Adrenal gland (tissue), 12 donors: ENCODE data around the gene ABLIM2. TPM values are rescaled to one million over a fixed set of nuclear protein-coding genes. Genes with fewer than 3 reads are reported as not detected.

ENCODE experiments used
- DNase-seq, 7 donors: peaks; one replicate each; pipeline ENCODE4 v3.0.0-alpha.2; 2019 to 2020
- H3K27ac ChIP-seq, 5 donors: fragments of 200-600 bp; sonication (generic) in 4 of 5; 1 replicate in 3 of 5; 2 replicates in 2 of 5; pipeline versions ENCODE4 v1.5.1 to v1.8.0; 2016 to 2020; ENCODE audit warnings: mild to moderate bottlenecking in 1 of 5
- H3K27me3 ChIP-seq: fragments of 200-600 bp; 2 replicates; pipeline ENCODE4 v1.8.0; 2021
- H3K36me3 ChIP-seq, 2 donors: fragments of 200-600 bp; replicated peaks in 1 of 2; 1 replicate in 1 of 2; 2 replicates in 1 of 2; pipeline versions ENCODE4 v1.5.1 to v1.8.0; 2018 to 2022
- H3K4me1 ChIP-seq, 2 donors: fragments of 200-600 bp; replicated peaks in 1 of 2; 1 replicate in 1 of 2; 2 replicates in 1 of 2; pipeline versions ENCODE4 v1.5.1 to v1.8.0; 2018 to 2021
- H3K4me3 ChIP-seq, 4 donors: fragments of 200-600 bp; sonication (generic) in 3 of 4; one replicate each; pipeline ENCODE4 v1.5.1; 2016 to 2018
- H3K9me3 ChIP-seq, 3 donors: fragments of 200-600 bp; sonication (generic) in 1 of 3; replicated peaks in 1 of 3; 1 replicate in 2 of 3; 2 replicates in 1 of 3; pipeline versions ENCODE4 v1.5.1 to v1.8.0; 2016 to 2021
- POLR2A ChIP-seq, 2 donors: fragments of 450-650 bp; IDR thresholded peaks; one replicate each; pipeline ENCODE4 v1.6.1; 2017; ENCODE audit warnings: antibody characterized with exemption in 2 of 2, mild to moderate bottlenecking in 2 of 2, moderate library complexity in 1 of 2
- WGBS, 4 donors: extraction: QIAGEN DNeasy Blood & Tissue Kit in 2 of 4; methylation state at CpG; one replicate each; pipeline versions ENCODE4 v1.1.5 to v1.1.7; 2013 to 2017; 5-methylcytosine and 5-hydroxymethylcytosine counted together
- intact Hi-C, 2 donors: fragments of 100-400 bp; cut with DNase I; formaldehyde crosslinking; loops; one replicate each; pipeline versions ENCODE4 v1.14.1 to v1.15.0; 2022 to 2023
- polyA plus RNA-seq, 3 donors: library from polyadenylated mRNA; stranded (reverse); fragments of 200-250 nt in 2 of 3; fragments of 350-450 nt in 1 of 3; fragmentation: Illumina TruSeq in 1 of 3; extraction: RNeasy Lipid Tissue Mini Kit (QIAGEN cat#74804) in 1 of 3; gene quantifications; one replicate each; pipeline ENCODE4 v1.2.3, GENCODE V29; 2013 to 2014
- total RNA-seq, 9 donors: library from RNA; depleted of rRNA in 4 of 9; stranded (reverse); fragments of >200 nt in 4 of 9; fragments of 120-200 nt in 1 of 9; fragmentation: NEBNext Ultra II Directional in 1 of 9; extraction: Animal tissue kit (Norgen Biotek cat#: 25700) in 1 of 9; gene quantifications; one replicate each; pipeline versions ENCODE4 v1.1.0 to v1.2.4, GENCODE V29; 2013 to 2023
- TF ChIP-seq, protein P1 (sequence below), 6 experiments: fragments of 450-650 bp in 4 of 6; fragments of 200-600 bp in 2 of 6; sonication (generic) in 1 of 6; IDR thresholded peaks; 1 replicate in 5 of 6; 2 replicates in 1 of 6; pipeline versions ENCODE4 v1.5.1 to v1.8.0; 2016 to 2021; ENCODE audit warnings: antibody characterized with exemption in 6 of 6, mild to moderate bottlenecking in 2 of 6, moderate library complexity in 1 of 6
- donor health status: healthy with polysubstance abuse.
- donor health status: Bipolar disorder and iron deficiency.
- donor health status: DM: yes; HTN: yes; CAD: no.
- donor health status: DM: no; HTN: no; CAD: no.
- donor health status: DM: no; HTN: no; CAD: no.
- donor health status: DM: yes; HTN: yes; CAD: no.

ABLIM2 gene
- total and polyA plus RNA-seq, 12 donors: 5.8 to 31.2 (median 14.6) TPM

DNA sequence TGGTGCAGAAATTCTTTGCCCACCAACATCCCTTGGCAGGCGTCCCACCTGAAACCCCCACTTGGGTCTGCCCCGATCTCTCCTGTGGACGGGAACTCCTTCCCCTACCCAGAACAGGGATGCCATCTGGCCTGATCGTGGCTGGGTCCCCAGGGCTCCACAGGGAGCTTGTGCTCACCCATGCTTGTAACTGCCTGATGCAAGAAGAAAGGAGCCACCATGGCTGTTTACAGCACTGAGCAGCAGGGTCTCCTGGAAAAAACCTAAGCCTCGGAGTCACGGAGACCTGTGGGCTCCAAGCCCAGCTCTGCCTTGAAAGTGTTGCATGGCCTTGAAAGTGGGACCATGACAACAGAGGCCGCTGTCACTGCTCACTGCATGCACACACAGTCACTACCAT is 117.4 kb downstream of the ABLIM2 start:
- Histone ChIP-seq H3K9me3 (no peaks in the 10 kb centered on the region), H3K36me3 (no peaks in the 10 kb centered on the region), H3K27me3 (no peaks in the 10 kb centered on the region), H3K27ac (no peak overlapping the region), H3K4me1 (peaks cover 0 to 5% of the 10 kb centered on the region in 2 donors), H3K4me3 (no peak overlapping the region)
- intact Hi-C loops: no loop called here
- peak in 6 of 7 donors; percentile 63 to 75 (median 70) for DNase-seq
- TF ChIP-seq, protein P1, sequence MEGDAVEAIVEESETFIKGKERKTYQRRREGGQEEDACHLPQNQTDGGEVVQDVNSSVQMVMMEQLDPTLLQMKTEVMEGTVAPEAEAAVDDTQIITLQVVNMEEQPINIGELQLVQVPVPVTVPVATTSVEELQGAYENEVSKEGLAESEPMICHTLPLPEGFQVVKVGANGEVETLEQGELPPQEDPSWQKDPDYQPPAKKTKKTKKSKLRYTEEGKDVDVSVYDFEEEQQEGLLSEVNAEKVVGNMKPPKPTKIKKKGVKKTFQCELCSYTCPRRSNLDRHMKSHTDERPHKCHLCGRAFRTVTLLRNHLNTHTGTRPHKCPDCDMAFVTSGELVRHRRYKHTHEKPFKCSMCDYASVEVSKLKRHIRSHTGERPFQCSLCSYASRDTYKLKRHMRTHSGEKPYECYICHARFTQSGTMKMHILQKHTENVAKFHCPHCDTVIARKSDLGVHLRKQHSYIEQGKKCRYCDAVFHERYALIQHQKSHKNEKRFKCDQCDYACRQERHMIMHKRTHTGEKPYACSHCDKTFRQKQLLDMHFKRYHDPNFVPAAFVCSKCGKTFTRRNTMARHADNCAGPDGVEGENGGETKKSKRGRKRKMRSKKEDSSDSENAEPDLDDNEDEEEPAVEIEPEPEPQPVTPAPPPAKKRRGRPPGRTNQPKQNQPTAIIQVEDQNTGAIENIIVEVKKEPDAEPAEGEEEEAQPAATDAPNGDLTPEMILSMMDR (IDR thresholded peaks at IDR 0.05): no peak
- TF ChIP-seq POLR2A (IDR thresholded peaks at IDR 0.05): no peak
- 57 to 80% (median 67%) methylated on average over 5 to 7 of the region's 7 CpGs for WGBS, 4 donors

- 68 to 79% (median 71%) methylated on average over 6 to 7 of the region's 7 CpGs for WGBS, 4 donors
- Histone ChIP-seq H3K27ac (no peak overlapping the region), H3K9me3 (no peaks in the 10 kb centered on the region), H3K36me3 (no peaks in the 10 kb centered on the region), H3K4me3 (no peak overlapping the region), H3K4me1 (peaks cover 0 to 5% of the 10 kb centered on the region in 2 donors), H3K27me3 (no peaks in the 10 kb centered on the region)
- TF ChIP-seq, protein P1 (IDR thresholded peaks at IDR 0.05): no peak
- no peak for TF ChIP-seq POLR2A (IDR thresholded peaks at IDR 0.05)
- intact Hi-C loops: no loop called here
- DNase-seq: peak in 1 of 7 donors; percentile 35
Measured at GRCh38 chr4:8040607-8041006, 118.0 kb downstream of the ABLIM2 start.

DNA sequence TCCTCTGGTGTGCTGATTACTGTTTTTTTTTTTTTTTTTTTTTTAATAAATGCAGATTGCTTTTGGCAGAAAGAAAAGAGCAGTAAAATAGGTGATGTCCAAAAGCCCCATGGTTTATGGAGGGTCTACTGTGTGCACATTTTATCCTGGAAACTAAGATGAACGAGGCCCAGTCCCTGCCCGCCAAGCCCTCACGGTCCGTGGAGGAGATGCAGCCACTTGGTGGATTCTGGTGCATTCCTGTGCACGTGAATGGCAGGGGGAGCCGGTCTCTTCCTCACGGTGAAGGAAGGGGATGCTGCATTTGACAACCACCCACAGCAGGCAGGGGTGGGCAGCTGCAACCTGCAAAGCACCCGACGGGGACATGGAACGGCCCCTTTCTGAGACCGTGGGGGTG is 118.8 kb downstream of the ABLIM2 start:
- TF ChIP-seq, protein P1 (IDR thresholded peaks at IDR 0.05): no peak
- no peak for TF ChIP-seq POLR2A (IDR thresholded peaks at IDR 0.05)
- Histone ChIP-seq H3K36me3 (no peaks in the 10 kb centered on the region), H3K27ac (no peak overlapping the region), H3K4me3 (no peak overlapping the region), H3K4me1 (peaks cover 0 to 5% of the 10 kb centered on the region in 2 donors), H3K27me3 (no peaks in the 10 kb centered on the region), H3K9me3 (no peaks in the 10 kb centered on the region)
- DNase-seq: no peak
- intact Hi-C loops: no loop called here
- WGBS, 4 donors: 82 to 88% (median 87%) methylated on average over 11 of the region's 11 CpGs

DNA sequence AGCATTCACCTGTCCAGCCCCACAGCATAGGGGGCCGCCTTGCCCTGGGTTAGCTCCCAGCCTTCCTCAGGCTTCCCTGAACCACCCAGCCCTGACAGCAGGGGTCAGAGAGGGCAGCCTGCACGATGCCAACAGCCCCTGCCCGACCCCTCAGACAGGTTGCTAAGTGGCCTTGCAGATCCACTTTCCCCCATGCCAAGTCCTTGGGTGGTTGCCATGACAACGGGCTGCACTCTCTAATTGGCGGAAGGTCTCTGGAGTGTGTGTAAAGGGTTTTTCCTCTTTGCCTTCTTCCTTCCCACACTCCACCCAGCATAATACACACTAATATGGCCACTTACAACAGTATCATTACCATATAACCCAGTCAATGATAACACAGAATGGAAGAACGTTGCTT is 119.3 kb downstream of the ABLIM2 start:
- Histone ChIP-seq H3K4me3 (no peak overlapping the region), H3K4me1 (peaks cover 0 to 5% of the 10 kb centered on the region in 2 donors), H3K36me3 (no peaks in the 10 kb centered on the region), H3K9me3 (no peaks in the 10 kb centered on the region), H3K27ac (no peak overlapping the region), H3K27me3 (no peaks in the 10 kb centered on the region)
- no peak for TF ChIP-seq POLR2A (IDR thresholded peaks at IDR 0.05)
- TF ChIP-seq, protein P1 (IDR thresholded peaks at IDR 0.05): no peak
- DNase-seq: peak in 6 of 7 donors; percentile 28 to 64 (median 42)
- WGBS, 4 donors: 15 to 32% (median 25%) methylated on average over 5 to 6 of the region's 6 CpGs
- intact Hi-C loops: no loop called here
